ENCODE results near the gene DCP2. TPM values are rescaled to one million over a fixed set of nuclear protein-coding genes. Genes with fewer than 3 reads are reported as not detected.

Gene DCP2
- total and polyA plus RNA-seq, 4 donors, result 6.0 to 59.3 (median 23.9) TPM

DNA sequence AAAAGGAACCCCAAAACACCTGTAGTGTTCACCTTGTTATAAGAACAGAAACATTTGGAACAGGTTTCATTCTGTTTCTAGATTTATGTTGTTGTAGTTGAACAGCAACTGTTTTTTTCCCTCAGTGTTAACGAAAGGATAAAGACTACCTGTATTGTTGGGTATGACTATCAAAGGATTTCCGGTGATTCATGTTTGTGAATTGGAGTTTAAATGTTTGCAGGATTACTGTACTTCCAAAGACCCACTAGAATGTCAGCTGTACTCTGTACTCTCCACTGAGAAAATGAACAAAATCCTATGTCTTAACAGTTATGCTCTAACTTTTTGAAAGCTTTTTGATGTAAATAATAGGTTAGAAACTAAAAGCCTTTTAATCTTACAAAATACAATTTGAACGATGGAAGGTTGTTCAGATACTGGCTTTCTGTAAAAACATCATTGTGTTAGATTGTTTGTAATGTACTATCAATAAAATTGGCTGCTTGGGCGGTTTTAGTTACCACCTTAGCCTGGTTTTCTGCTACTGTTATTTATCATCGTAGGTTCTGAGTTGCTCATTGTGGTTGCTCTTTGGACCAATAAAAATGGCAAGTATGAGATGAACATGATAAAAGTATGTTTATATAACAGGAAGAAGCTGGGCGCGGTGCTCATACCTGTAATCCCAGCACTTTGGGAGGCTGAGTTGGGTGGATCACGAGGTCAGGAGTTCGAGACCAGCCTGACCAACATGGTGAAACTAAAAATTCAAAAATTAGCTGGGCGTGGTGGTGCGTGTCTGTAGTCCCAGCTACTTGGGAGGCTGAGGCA, 44.1 kb downstream of the DCP2 start:
- intact Hi-C loops (cut with DNase I), result no loop called here
- Histone ChIP-seq H3K4me3 (ENCODE audit: low read length in 2 of 2) (no peak overlapping the region), H3K4me1 (ENCODE audit: control insufficient read depth in 1 of 2, insufficient read depth in 2 of 2, low read length in 2 of 2) (no peaks in the 10 kb centered on the region), H3K27ac (ENCODE audit: low read depth in 1 of 2, low read length in 2 of 2) (no peak overlapping the region), H3K27me3 (ENCODE audit: control insufficient read depth in 1 of 2, insufficient read depth in 2 of 2, low read length in 1 of 2) (no peaks in the 10 kb centered on the region), H3K9me3 (ENCODE audit: control insufficient read depth, low read length) (no peaks in the 10 kb centered on the region), H3K36me3 (ENCODE audit: control insufficient read depth in 1 of 2, insufficient read depth in 2 of 2, low read length in 1 of 2) (no peaks in the 10 kb centered on the region)
- WGBS, 2 donors, result 87 to 98% methylated on average over 11 of the region's 11 CpGs
- DNase-seq (no peak), ATAC-seq (ENCODE audit: low FRiP score) (no peak)

DNA sequence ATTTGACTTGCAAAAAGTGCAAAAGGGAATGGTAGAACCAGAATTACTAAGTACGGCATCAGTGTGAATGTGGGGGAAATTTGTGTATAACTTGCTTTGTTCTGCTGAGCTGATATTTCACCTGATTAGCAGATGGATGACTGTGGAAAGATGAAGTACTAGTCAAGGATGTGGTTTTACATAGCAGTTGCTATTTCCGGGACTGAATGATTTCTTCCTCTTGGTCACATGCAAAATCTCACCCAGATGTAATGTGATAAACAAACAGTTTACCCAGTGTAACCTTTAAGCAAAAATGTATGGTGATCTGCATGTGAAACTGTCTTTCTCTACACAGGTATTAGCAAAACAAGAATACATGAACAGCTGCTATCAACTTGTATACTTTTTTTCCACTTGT, 46.1 kb downstream of the DCP2 start:
- Histone ChIP-seq H3K4me1 (ENCODE audit: control insufficient read depth in 1 of 2, insufficient read depth in 2 of 2, low read length in 2 of 2) (no peaks in the 10 kb centered on the region), H3K27ac (ENCODE audit: low read depth in 1 of 2, low read length in 2 of 2) (no peak overlapping the region), H3K4me3 (ENCODE audit: low read length in 2 of 2) (no peak overlapping the region), H3K36me3 (ENCODE audit: control insufficient read depth in 1 of 2, insufficient read depth in 2 of 2, low read length in 1 of 2) (peaks cover 2 to 3% of the 10 kb centered on the region in 2 donors), H3K9me3 (ENCODE audit: control insufficient read depth, low read length) (no peaks in the 10 kb centered on the region), H3K27me3 (ENCODE audit: control insufficient read depth in 1 of 2, insufficient read depth in 2 of 2, low read length in 1 of 2) (no peaks in the 10 kb centered on the region)
- no peak for ATAC-seq (ENCODE audit: low FRiP score)
- DNase-seq, result no peak
- WGBS, 2 donors, result 73 to 79% methylated on average over 2 of the region's 2 CpGs
- intact Hi-C loops (cut with DNase I), result no loop called here

DNA sequence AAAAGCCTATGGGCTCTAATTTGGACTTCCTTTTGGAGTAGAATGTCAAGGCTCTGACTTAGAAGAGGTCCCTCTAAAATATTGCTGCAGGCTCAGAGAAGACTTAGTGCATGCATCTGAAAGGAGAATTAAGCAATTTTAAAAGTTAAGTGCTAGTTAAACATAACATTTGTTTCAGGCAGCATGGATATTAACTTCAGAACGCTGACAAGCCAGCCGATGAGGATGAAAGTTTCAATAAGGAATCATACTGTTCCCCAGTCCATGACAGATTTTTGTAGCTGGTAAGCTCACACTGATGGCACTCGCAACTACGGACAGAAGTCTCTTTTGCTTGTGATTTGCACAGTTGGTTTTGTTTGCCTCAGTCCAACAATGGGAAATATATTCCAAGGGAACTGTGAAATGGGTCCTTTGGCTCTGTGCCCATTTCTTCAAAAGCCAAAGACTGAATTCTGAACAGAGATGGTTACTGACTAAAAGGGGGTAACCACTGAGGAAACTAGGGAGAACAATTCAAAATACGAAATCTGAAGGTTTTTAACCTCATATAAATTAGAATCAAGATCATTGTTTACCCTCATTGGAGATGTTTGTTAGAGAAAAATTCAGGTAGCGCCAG, 47.6 kb downstream of the DCP2 start:
- Histone ChIP-seq H3K4me3 (ENCODE audit: low read length in 2 of 2) (no peak overlapping the region), H3K36me3 (ENCODE audit: control insufficient read depth in 1 of 2, insufficient read depth in 2 of 2, low read length in 1 of 2) (peaks cover 2 to 4% of the 10 kb centered on the region in 2 donors), H3K27ac (ENCODE audit: low read depth in 1 of 2, low read length in 2 of 2) (no peak overlapping the region), H3K27me3 (ENCODE audit: control insufficient read depth in 1 of 2, insufficient read depth in 2 of 2, low read length in 1 of 2) (no peaks in the 10 kb centered on the region), H3K4me1 (ENCODE audit: control insufficient read depth in 1 of 2, insufficient read depth in 2 of 2, low read length in 2 of 2) (no peaks in the 10 kb centered on the region), H3K9me3 (ENCODE audit: control insufficient read depth, low read length) (no peaks in the 10 kb centered on the region)
- intact Hi-C loops (cut with DNase I), result no loop called here
- 77 to 88% methylated on average over 6 of the region's 6 CpGs for WGBS, 2 donors
- DNase-seq (no peak), ATAC-seq (ENCODE audit: low FRiP score) (no peak)

DNA sequence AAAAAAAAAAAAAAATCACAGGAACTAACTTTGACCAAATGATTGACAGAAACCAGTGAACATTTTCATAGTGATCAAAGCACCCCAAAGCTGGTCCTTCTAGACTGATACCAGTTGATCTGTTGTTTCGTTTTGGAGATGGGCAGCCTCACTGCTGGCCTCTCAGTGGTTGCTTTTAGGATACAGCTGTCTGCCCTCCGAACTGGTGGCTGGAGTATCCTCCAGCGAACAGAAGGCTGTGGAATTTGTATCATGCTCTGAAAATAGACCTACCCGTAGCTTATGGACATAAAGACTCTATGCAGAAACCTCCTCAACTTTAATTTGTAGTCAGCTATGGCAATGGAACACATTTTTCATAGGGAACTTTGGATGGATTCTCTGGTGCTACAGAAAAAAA, 49.0 kb downstream of the DCP2 start:
- 91 to 94% methylated on average over 4 of the region's 4 CpGs for WGBS, 2 donors

DNA sequence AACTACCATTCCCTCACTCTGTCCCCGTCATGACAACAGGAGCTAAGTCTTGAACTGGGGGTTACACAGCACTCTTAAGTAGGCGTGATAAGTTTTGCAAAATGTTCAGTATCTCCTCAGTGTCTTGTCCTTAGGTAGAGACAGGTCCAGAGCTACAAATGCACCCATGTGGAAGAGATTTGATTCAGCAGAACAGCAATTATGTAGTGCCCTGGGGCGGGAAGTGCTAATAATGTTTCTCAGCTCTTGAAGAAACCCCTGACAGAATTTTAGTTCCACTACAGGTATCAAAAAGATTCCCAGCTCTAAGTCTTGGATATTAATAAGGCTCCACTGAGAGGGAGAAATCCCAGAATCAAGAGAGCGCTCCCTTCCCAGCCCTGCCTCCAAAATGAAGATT, 49.6 kb downstream of the DCP2 start:
- no peak overlapping the region for H3K27ac ChIP-seq (ENCODE audit: low read depth in 1 of 2, low read length in 2 of 2)
- H3K4me1 ChIP-seq (ENCODE audit: control insufficient read depth in 1 of 2, insufficient read depth in 2 of 2, low read length in 2 of 2), result no peaks in the 10 kb centered on the region
- DNase-seq (no peak), ATAC-seq (ENCODE audit: low FRiP score) (no peak)
- peaks cover 2 to 4% of the 10 kb centered on the region in 2 donors for H3K36me3 ChIP-seq (ENCODE audit: control insufficient read depth in 1 of 2, insufficient read depth in 2 of 2, low read length in 1 of 2)
- intact Hi-C loops (cut with DNase I), result no loop called here
- H3K9me3 ChIP-seq (ENCODE audit: control insufficient read depth, low read length), result no peaks in the 10 kb centered on the region
- no peaks in the 10 kb centered on the region for H3K27me3 ChIP-seq (ENCODE audit: control insufficient read depth in 1 of 2, insufficient read depth in 2 of 2, low read length in 1 of 2)
- 96% methylated on average over 4 of the region's 4 CpGs for WGBS, 2 donors
- no peak overlapping the region for H3K4me3 ChIP-seq (ENCODE audit: low read length in 2 of 2)

More for the DNA sequence above, 49.0 kb downstream of the DCP2 start:
- ATAC-seq (ENCODE audit: low FRiP score) (no peak), DNase-seq (no peak)
- peaks cover 2 to 4% of the 10 kb centered on the region in 2 donors for H3K36me3 ChIP-seq (ENCODE audit: control insufficient read depth in 1 of 2, insufficient read depth in 2 of 2, low read length in 1 of 2)
- H3K27me3 ChIP-seq (ENCODE audit: control insufficient read depth in 1 of 2, insufficient read depth in 2 of 2, low read length in 1 of 2), result no peaks in the 10 kb centered on the region
- no peak overlapping the region for H3K4me3 ChIP-seq (ENCODE audit: low read length in 2 of 2)
- H3K27ac ChIP-seq (ENCODE audit: low read depth in 1 of 2, low read length in 2 of 2), result no peak overlapping the region
- intact Hi-C loops (cut with DNase I), result no loop called here
- H3K9me3 ChIP-seq (ENCODE audit: control insufficient read depth, low read length), result no peaks in the 10 kb centered on the region
- H3K4me1 ChIP-seq (ENCODE audit: control insufficient read depth in 1 of 2, insufficient read depth in 2 of 2, low read length in 2 of 2), result no peaks in the 10 kb centered on the region

DNA sequence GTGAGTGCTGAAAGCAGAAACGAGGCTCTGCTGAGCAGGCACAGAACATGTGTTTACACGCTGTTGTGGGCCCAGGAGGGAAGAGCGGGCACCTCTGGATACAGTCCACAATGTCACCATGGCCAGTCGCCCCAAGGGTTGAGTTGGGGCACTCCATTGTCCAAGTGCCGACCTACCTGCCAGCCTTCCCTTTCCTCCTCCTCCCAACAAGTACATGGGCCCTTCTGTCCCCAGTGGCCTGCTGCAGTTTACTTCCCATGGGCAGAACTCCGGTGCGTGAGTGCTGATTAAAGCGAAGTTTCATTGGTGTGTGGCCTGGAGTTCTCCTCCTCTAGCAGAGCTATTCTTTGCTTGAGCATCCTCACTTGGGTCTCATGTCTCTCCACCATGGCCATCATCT, 50.4 kb downstream of the DCP2 start:
- H3K27me3 ChIP-seq (ENCODE audit: control insufficient read depth in 1 of 2, insufficient read depth in 2 of 2, low read length in 1 of 2), result no peaks in the 10 kb centered on the region
- no peaks in the 10 kb centered on the region for H3K4me1 ChIP-seq (ENCODE audit: control insufficient read depth in 1 of 2, insufficient read depth in 2 of 2, low read length in 2 of 2)
- WGBS, 2 donors, result 83 to 89% methylated on average over 8 of the region's 8 CpGs
- H3K36me3 ChIP-seq (ENCODE audit: control insufficient read depth in 1 of 2, insufficient read depth in 2 of 2, low read length in 1 of 2), result peaks cover 2 to 4% of the 10 kb centered on the region in 2 donors
- H3K4me3 ChIP-seq (ENCODE audit: low read length in 2 of 2), result no peak overlapping the region
- H3K9me3 ChIP-seq (ENCODE audit: control insufficient read depth, low read length), result no peaks in the 10 kb centered on the region
- intact Hi-C loops (cut with DNase I), result no loop called here
- DNase-seq (no peak), ATAC-seq (ENCODE audit: low FRiP score) (no peak)
- no peak overlapping the region for H3K27ac ChIP-seq (ENCODE audit: low read depth in 1 of 2, low read length in 2 of 2)

DNA sequence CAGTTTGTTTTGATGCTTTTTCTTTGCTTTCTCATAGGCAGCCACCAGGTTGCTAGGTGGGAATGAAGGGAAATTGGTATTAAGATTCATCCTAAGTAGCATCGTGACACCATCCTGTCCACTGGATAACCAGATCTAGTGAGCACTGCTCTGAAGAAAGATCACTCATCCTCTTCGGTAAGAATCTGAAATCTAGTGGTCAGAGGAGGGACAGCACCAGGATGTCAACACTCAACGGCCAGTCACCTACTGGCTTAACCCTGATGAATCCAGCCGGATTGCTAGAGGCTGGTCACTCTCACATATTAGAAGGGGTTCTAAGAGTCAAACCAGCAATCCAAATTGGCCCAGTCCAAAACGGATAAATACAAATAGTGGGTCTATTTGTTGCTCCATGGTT, 50.8 kb downstream of the DCP2 start:
- H3K27me3 ChIP-seq (ENCODE audit: control insufficient read depth in 1 of 2, insufficient read depth in 2 of 2, low read length in 1 of 2), result no peaks in the 10 kb centered on the region
- DNase-seq (no peak), ATAC-seq (ENCODE audit: low FRiP score) (no peak)
- H3K4me1 ChIP-seq (ENCODE audit: control insufficient read depth in 1 of 2, insufficient read depth in 2 of 2, low read length in 2 of 2), result no peaks in the 10 kb centered on the region
- no peak overlapping the region for H3K4me3 ChIP-seq (ENCODE audit: low read length in 2 of 2)
- WGBS, 2 donors, result 89 to 91% methylated on average over 5 of the region's 5 CpGs
- H3K27ac ChIP-seq (ENCODE audit: low read depth in 1 of 2, low read length in 2 of 2), result no peak overlapping the region
- no peaks in the 10 kb centered on the region for H3K9me3 ChIP-seq (ENCODE audit: control insufficient read depth, low read length)
- peaks cover 2 to 4% of the 10 kb centered on the region in 2 donors for H3K36me3 ChIP-seq (ENCODE audit: control insufficient read depth in 1 of 2, insufficient read depth in 2 of 2, low read length in 1 of 2)
- intact Hi-C loops (cut with DNase I), result no loop called here

DNA sequence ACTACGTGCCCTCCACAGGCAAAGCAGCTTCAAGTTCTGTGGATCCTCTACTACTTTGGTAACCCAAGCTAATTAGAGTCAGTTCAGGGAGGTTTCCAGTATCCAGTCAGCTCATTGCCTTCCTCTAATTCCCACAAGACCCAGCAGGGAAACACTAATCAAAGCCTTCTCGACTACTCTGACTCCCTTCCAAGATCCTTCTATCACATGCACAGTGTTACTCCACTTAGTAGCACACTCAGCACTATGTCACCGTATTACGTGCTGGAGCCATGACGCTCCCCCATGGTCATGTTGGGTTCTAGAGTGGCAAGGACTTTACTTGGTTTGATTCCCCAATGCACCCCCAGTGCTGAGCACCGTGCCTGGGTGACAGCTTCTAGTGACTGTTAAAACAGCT, 53.0 kb downstream of the DCP2 start:
- no peak overlapping the region for H3K4me3 ChIP-seq (ENCODE audit: low read length in 2 of 2)
- no peak for DNase-seq
- intact Hi-C loops (cut with DNase I), result no loop called here
- no peaks in the 10 kb centered on the region for H3K27me3 ChIP-seq (ENCODE audit: control insufficient read depth in 1 of 2, insufficient read depth in 2 of 2, low read length in 1 of 2)
- H3K36me3 ChIP-seq (ENCODE audit: control insufficient read depth in 1 of 2, insufficient read depth in 2 of 2, low read length in 1 of 2), result peaks cover 2 to 4% of the 10 kb centered on the region in 2 donors
- H3K27ac ChIP-seq (ENCODE audit: low read depth in 1 of 2, low read length in 2 of 2), result no peak overlapping the region
- H3K9me3 ChIP-seq (ENCODE audit: control insufficient read depth, low read length), result no peaks in the 10 kb centered on the region
- no peak for ATAC-seq (ENCODE audit: low FRiP score)
- 69 to 71% methylated on average over 6 of the region's 6 CpGs for WGBS, 2 donors
- H3K4me1 ChIP-seq (ENCODE audit: control insufficient read depth in 1 of 2, insufficient read depth in 2 of 2, low read length in 2 of 2), result no peaks in the 10 kb centered on the region

DNA sequence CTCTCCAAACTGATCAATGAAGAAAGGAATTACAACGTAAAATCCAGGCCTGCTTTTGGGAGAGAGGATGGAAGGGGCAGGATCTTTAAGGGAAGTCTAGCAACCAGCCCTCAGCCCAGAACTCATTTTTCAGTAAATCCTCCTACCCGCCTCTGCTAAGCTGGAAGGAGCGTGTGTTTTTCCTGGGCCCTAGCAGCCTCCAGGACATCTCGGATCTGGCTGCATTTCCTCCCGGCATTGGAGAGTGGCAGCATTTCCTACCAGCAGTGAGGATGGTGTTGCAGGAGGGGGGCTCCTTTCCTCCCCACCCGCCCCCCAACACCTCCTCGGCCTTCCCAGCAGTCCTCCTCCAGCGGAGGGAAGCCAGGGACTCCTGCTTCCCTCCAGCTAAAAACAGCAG, 54.5 kb downstream of the DCP2 start:
- Histone ChIP-seq H3K9me3 (ENCODE audit: control insufficient read depth, low read length) (no peaks in the 10 kb centered on the region), H3K27me3 (ENCODE audit: control insufficient read depth in 1 of 2, insufficient read depth in 2 of 2, low read length in 1 of 2) (no peaks in the 10 kb centered on the region), H3K4me3 (ENCODE audit: low read length in 2 of 2) (no peak overlapping the region), H3K4me1 (ENCODE audit: control insufficient read depth in 1 of 2, insufficient read depth in 2 of 2, low read length in 2 of 2) (no peaks in the 10 kb centered on the region), H3K27ac (ENCODE audit: low read depth in 1 of 2, low read length in 2 of 2) (no peak overlapping the region), H3K36me3 (ENCODE audit: control insufficient read depth in 1 of 2, insufficient read depth in 2 of 2, low read length in 1 of 2) (peaks cover 2 to 4% of the 10 kb centered on the region in 2 donors)
- DNase-seq (no peak), ATAC-seq (ENCODE audit: low FRiP score) (no peak)
- intact Hi-C loops (cut with DNase I), result no loop called here
- WGBS, 2 donors, result 39 to 81% methylated on average over 8 of the region's 8 CpGs

Data from aorta (tissue), 5 donors.